Uterus (tissue), 4 donors: ENCODE results near the gene VAV3. TPM values are rescaled to one million over a fixed set of nuclear protein-coding genes. Genes with fewer than 3 reads are reported as not detected.

ENCODE experiments used
- DNase-seq, 2 donors: peaks; one replicate each; pipeline ENCODE4 v3.0.0-alpha.2; 2019 to 2020
- H3K27ac ChIP-seq, 2 donors: fragments of 200-600 bp; sonication (generic); 1 replicate in 1 of 2; 2 replicates in 1 of 2; pipeline ENCODE4 v1.5.1; 2016 to 2018
- H3K27me3 ChIP-seq, 2 donors: fragments of 200-600 bp; sonication (generic); one replicate each; pipeline ENCODE4 v1.5.1; 2018 to 2019; ENCODE audit warnings: control low read depth in 1 of 2
- H3K36me3 ChIP-seq, 2 donors: fragments of 200-600 bp; sonication (generic); one replicate each; pipeline ENCODE4 v1.5.1; 2019; ENCODE audit warnings: control low read depth in 1 of 2
- H3K4me1 ChIP-seq, 2 donors: fragments of 200-600 bp; sonication (generic); one replicate each; pipeline ENCODE4 v1.5.1; 2018 to 2019; ENCODE audit warnings: control low read depth in 1 of 2
- H3K4me3 ChIP-seq, 2 donors: fragments of 200-600 bp; sonication (generic); 1 replicate in 1 of 2; 2 replicates in 1 of 2; pipeline ENCODE4 v1.5.1; 2018 to 2019; ENCODE audit warnings: mild to moderate bottlenecking in 1 of 2
- H3K9me3 ChIP-seq, 2 donors: fragments of 200-600 bp; sonication (generic); one replicate each; pipeline ENCODE4 v1.5.1; 2019; ENCODE audit warnings: control low read depth in 1 of 2
- POLR2A ChIP-seq, 2 donors: fragments of 450-650 bp; IDR thresholded peaks; one replicate each; pipeline ENCODE4 v1.6.1; 2016; ENCODE audit warnings: antibody characterized with exemption in 2 of 2, mild to moderate bottlenecking in 1 of 2, moderate library complexity in 1 of 2
- intact Hi-C: fragments of 100-400 bp; cut with DNase I; formaldehyde crosslinking; loops from one replicate; pipeline ENCODE4 v1.15.1; 2023; ENCODE audit warnings: low total_unique reads
- total RNA-seq, 4 donors: library from RNA; depleted of rRNA in 3 of 4; stranded (reverse); fragments of >200 nt in 3 of 4; gene quantifications; one replicate each; pipeline versions ENCODE4 v1.1.0 to v1.2.4, GENCODE V29; 2014 to 2023
- TF ChIP-seq, protein P1 (sequence below), 4 experiments: fragments of 200-600 bp in 2 of 4; fragments of 450-650 bp in 2 of 4; sonication (generic) in 2 of 4; IDR thresholded peaks; one replicate each; pipeline ENCODE4 v1.5.1; 2016 to 2019; ENCODE audit warnings: antibody characterized with exemption in 4 of 4, mild to moderate bottlenecking in 2 of 4, moderate library complexity in 1 of 4
- donor health status: DM: yes; HTN: yes; CAD: no.

VAV3 gene
- total RNA-seq, 4 donors from 2014 or later = 0.88 to 22.5 (median 8.6) TPM

GRCh38 chr1:107939256-107939655 is 25.7 kb downstream of the VAV3 start:
- no peak overlapping the region for H3K27ac ChIP-seq
- no peak for TF ChIP-seq POLR2A (IDR thresholded peaks at IDR 0.05)
- TF ChIP-seq, protein P1, sequence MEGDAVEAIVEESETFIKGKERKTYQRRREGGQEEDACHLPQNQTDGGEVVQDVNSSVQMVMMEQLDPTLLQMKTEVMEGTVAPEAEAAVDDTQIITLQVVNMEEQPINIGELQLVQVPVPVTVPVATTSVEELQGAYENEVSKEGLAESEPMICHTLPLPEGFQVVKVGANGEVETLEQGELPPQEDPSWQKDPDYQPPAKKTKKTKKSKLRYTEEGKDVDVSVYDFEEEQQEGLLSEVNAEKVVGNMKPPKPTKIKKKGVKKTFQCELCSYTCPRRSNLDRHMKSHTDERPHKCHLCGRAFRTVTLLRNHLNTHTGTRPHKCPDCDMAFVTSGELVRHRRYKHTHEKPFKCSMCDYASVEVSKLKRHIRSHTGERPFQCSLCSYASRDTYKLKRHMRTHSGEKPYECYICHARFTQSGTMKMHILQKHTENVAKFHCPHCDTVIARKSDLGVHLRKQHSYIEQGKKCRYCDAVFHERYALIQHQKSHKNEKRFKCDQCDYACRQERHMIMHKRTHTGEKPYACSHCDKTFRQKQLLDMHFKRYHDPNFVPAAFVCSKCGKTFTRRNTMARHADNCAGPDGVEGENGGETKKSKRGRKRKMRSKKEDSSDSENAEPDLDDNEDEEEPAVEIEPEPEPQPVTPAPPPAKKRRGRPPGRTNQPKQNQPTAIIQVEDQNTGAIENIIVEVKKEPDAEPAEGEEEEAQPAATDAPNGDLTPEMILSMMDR (IDR thresholded peaks at IDR 0.05) = no peak
- H3K4me1 ChIP-seq = no peaks in the 10 kb centered on the region
- H3K4me3 ChIP-seq = no peak overlapping the region
- H3K9me3 ChIP-seq = no peaks in the 10 kb centered on the region
- H3K36me3 ChIP-seq = no peaks in the 10 kb centered on the region
- no peaks in the 10 kb centered on the region for H3K27me3 ChIP-seq
- intact Hi-C loops = no loop called here
- DNase-seq = no peak

- no peaks in the 10 kb centered on the region for H3K9me3 ChIP-seq
- no peak overlapping the region for H3K4me3 ChIP-seq
- no peak for TF ChIP-seq POLR2A (IDR thresholded peaks at IDR 0.05)
- TF ChIP-seq, protein P1 (IDR thresholded peaks at IDR 0.05) = no peak
- DNase-seq = peak in 1 of 2 donors; percentile 18
- intact Hi-C loops = no loop called here
- no peak overlapping the region for H3K27ac ChIP-seq
- no peaks in the 10 kb centered on the region for H3K36me3 ChIP-seq
- no peaks in the 10 kb centered on the region for H3K27me3 ChIP-seq
- H3K4me1 ChIP-seq = no peaks in the 10 kb centered on the region
These were observed 28.2 kb downstream of the VAV3 start for GRCh38 chr1:107936498-107937481.

DNA sequence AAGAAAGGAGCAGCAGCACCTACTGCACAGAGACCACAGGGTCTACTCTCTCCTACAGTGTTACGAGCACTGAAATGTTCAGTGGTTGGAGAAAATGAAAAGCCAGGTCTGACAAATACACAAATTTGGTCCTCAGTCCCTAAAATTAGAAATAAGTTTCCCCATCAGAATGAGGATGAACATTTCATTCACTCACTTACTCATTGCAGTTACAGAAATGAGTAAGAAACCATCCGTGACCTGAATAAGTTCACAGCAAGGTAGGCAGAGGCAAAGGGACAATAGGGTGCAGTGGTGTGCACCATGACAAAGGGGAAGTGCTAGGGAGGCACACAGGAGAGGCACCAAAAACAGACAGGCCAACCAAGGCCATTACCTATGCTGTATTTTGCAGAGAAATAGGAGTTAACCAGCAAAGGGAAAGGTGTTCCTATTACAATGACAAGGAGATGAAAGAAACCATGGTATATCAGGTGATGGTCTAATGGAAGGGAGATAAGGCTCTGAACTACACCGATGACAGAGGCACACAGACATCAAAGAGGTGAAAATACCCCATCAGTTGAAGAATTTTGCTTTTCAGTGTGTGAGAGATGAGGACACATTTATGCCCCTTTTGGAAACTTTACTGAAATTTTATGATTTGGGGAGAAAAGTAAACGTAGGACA is 29.4 kb downstream of the VAV3 start:
- H3K9me3 ChIP-seq = no peaks in the 10 kb centered on the region
- DNase-seq = no peak
- H3K27me3 ChIP-seq = no peaks in the 10 kb centered on the region
- no peak overlapping the region for H3K27ac ChIP-seq
- no peaks in the 10 kb centered on the region for H3K36me3 ChIP-seq
- intact Hi-C loops = no loop called here
- TF ChIP-seq POLR2A (IDR thresholded peaks at IDR 0.05) = no peak
- TF ChIP-seq, protein P1 (IDR thresholded peaks at IDR 0.05) = no peak
- H3K4me3 ChIP-seq = no peak overlapping the region
- H3K4me1 ChIP-seq = no peaks in the 10 kb centered on the region

GRCh38 chr1:107934578-107934977 is 30.4 kb downstream of the VAV3 start:
- H3K4me1 ChIP-seq = no peaks in the 10 kb centered on the region
- no peak for DNase-seq
- intact Hi-C loops = no loop called here
- no peak overlapping the region for H3K4me3 ChIP-seq
- TF ChIP-seq, protein P1 (IDR thresholded peaks at IDR 0.05) = no peak
- no peak for TF ChIP-seq POLR2A (IDR thresholded peaks at IDR 0.05)
- no peaks in the 10 kb centered on the region for H3K9me3 ChIP-seq
- no peaks in the 10 kb centered on the region for H3K36me3 ChIP-seq
- no peak overlapping the region for H3K27ac ChIP-seq
- no peaks in the 10 kb centered on the region for H3K27me3 ChIP-seq

DNA sequence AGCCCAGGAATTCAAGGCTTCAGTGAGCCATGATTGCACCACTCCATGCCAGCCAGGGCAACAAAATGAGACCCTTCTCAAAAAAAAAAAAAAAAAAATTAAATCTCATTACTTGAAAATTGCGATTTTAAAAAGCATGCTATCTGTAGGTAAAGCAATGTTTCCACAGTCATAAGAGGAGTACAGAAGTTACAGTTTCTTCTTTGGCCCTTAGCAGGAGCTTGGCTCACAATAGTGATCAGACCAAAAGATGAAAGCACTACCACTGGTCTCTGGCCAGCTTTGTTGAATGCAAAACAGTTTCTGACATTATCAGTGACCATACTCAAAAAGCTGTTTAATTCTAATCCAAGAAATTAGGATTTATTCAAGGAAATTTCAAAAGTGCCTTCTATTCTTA is 31.2 kb downstream of the VAV3 start:
- DNase-seq = no peak
- Histone ChIP-seq H3K9me3 (no peaks in the 10 kb centered on the region), H3K4me1 (no peaks in the 10 kb centered on the region), H3K27ac (no peak overlapping the region), H3K36me3 (no peaks in the 10 kb centered on the region), H3K27me3 (no peaks in the 10 kb centered on the region), H3K4me3 (no peak overlapping the region)
- intact Hi-C loops = no loop called here
- TF ChIP-seq POLR2A (IDR thresholded peaks at IDR 0.05) = no peak
- TF ChIP-seq, protein P1 (IDR thresholded peaks at IDR 0.05) = no peak
